DOHH2 (cell line): ENCODE data around the gene AHRR.

ENCODE experiments used
- H3F3A ChIP-seq: fragments of 200-600 bp; sonication (generic), shearing (Covaris generic); 2 replicates; pipeline ENCODE4 v1.6.0; 2016; ENCODE audit warnings: antibody characterized with exemption, mild to moderate bottlenecking; ENCODE audit not compliant: control insufficient read depth, insufficient read depth
- H3K27ac ChIP-seq: fragments of 200-600 bp; sonication (generic); 2 replicates; pipeline ENCODE4 v1.5.1; 2014; ENCODE audit warnings: low read depth, mild to moderate bottlenecking, low read length, moderate library complexity
- H3K27me3 ChIP-seq: fragments of 200-600 bp; sonication (generic); 2 replicates; pipeline ENCODE4 v1.6.1; 2014; ENCODE audit warnings: mild to moderate bottlenecking, low read length, mixed read lengths; ENCODE audit not compliant: control insufficient read depth
- H3K36me3 ChIP-seq: fragments of 200-600 bp; sonication (generic); 2 replicates; pipeline ENCODE4 v1.6.1; 2014; ENCODE audit warnings: mild to moderate bottlenecking, low read length, moderate library complexity, mixed read lengths; ENCODE audit not compliant: control insufficient read depth
- H3K4me1 ChIP-seq: fragments of 200-600 bp; sonication (generic); 2 replicates; pipeline ENCODE4 v1.6.1; 2014; ENCODE audit warnings: mild to moderate bottlenecking, low read length, mixed read lengths; ENCODE audit not compliant: control insufficient read depth
- H3K4me2 ChIP-seq: fragments of 200-600 bp; sonication (generic); 2 replicates; pipeline ENCODE4 v1.6.0; 2014; ENCODE audit warnings: mild to moderate bottlenecking, low read length, moderate library complexity
- H3K4me3 ChIP-seq: fragments of 200-600 bp; sonication (generic); 2 replicates; pipeline ENCODE4 v1.5.1; 2014; ENCODE audit warnings: mild to moderate bottlenecking, low read length, mixed read lengths
- H3K79me2 ChIP-seq: fragments of 200-600 bp; sonication (generic); 2 replicates; pipeline ENCODE4 v1.6.1; 2014; ENCODE audit warnings: mild to moderate bottlenecking, low read length, mixed read lengths; ENCODE audit not compliant: control insufficient read depth
- H3K9me2 ChIP-seq: fragments of 200-600 bp; sonication (generic); replicated peaks from 2 replicates; pipeline ENCODE4 v1.6.1; 2014; ENCODE audit warnings: mild to moderate bottlenecking, low read length, mixed read lengths; ENCODE audit not compliant: control insufficient read depth
- H3K9me3 ChIP-seq: fragments of 200-600 bp; sonication (generic); 2 replicates; pipeline ENCODE4 v1.6.1; 2014; ENCODE audit warnings: antibody characterized with exemption, low read length, mixed read lengths; ENCODE audit not compliant: control insufficient read depth, insufficient read depth
- H4K20me1 ChIP-seq: fragments of 200-600 bp; sonication (generic); 2 replicates; pipeline ENCODE4 v1.6.0; 2014; ENCODE audit warnings: low read depth, mild to moderate bottlenecking, antibody characterized with exemption, low read length, moderate library complexity; ENCODE audit not compliant: control insufficient read depth, insufficient read depth
- EZH2phosphoT487 ChIP-seq: fragments of 200-600 bp; sonication (generic); IDR thresholded peaks from 2 replicates; pipeline ENCODE4 v1.6.1; 2017; ENCODE audit warnings: borderline replicate concordance, mild to moderate bottlenecking, antibody characterized with exemption, low read length, moderate library complexity, mixed read lengths
- TF ChIP-seq, protein P1 (sequence below): fragments of 200-600 bp; sonication (generic); IDR thresholded peaks from one replicate; pipeline ENCODE4 v1.5.1; 2014; ENCODE audit warnings: antibody characterized with exemption, mild to moderate bottlenecking, low read depth, low read length; ENCODE audit not compliant: poor library complexity, severe bottlenecking

The AHRR gene

GRCh38 chr5:343461-344401, 22.2 kb downstream of the AHRR start:
- H4K20me1 ChIP-seq, result no peaks in the 10 kb centered on the region
- no peak overlapping the region for H3K4me2 ChIP-seq
- H3K79me2 ChIP-seq, result peaks cover 36% of the 10 kb centered on the region
- no peak overlapping the region for H3K27ac ChIP-seq
- no peak overlapping the region for H3K4me3 ChIP-seq
- H3K9me2 ChIP-seq, result no peaks in the 10 kb centered on the region
- H3K36me3 ChIP-seq, result peaks cover 11% of the 10 kb centered on the region; the same call in 1 of the 2 replicates
- H3K4me1 ChIP-seq, result peaks cover 51% of the 10 kb centered on the region
- H3F3A ChIP-seq, result peaks cover 17% of the 10 kb centered on the region
- H3K9me3 ChIP-seq, result no peaks in the 10 kb centered on the region
- H3K27me3 ChIP-seq, result no peaks in the 10 kb centered on the region
- TF ChIP-seq EZH2phosphoT487, result no peak

- peak overlapping the region; percentile 86; the same call in 1 of the 2 replicates for H3K4me2 ChIP-seq
- H3K9me2 ChIP-seq, result no peaks in the 10 kb centered on the region
- H4K20me1 ChIP-seq, result no peaks in the 10 kb centered on the region
- H3K79me2 ChIP-seq, result peaks cover 43% of the 10 kb centered on the region
- peaks cover 19% of the 10 kb centered on the region for H3F3A ChIP-seq
- H3K4me3 ChIP-seq, result no peak overlapping the region
- no peak for TF ChIP-seq EZH2phosphoT487
- TF ChIP-seq, protein P1, sequence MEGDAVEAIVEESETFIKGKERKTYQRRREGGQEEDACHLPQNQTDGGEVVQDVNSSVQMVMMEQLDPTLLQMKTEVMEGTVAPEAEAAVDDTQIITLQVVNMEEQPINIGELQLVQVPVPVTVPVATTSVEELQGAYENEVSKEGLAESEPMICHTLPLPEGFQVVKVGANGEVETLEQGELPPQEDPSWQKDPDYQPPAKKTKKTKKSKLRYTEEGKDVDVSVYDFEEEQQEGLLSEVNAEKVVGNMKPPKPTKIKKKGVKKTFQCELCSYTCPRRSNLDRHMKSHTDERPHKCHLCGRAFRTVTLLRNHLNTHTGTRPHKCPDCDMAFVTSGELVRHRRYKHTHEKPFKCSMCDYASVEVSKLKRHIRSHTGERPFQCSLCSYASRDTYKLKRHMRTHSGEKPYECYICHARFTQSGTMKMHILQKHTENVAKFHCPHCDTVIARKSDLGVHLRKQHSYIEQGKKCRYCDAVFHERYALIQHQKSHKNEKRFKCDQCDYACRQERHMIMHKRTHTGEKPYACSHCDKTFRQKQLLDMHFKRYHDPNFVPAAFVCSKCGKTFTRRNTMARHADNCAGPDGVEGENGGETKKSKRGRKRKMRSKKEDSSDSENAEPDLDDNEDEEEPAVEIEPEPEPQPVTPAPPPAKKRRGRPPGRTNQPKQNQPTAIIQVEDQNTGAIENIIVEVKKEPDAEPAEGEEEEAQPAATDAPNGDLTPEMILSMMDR, result no peak
- no peaks in the 10 kb centered on the region for H3K27me3 ChIP-seq
- peaks cover 15% of the 10 kb centered on the region for H3K36me3 ChIP-seq
- no peaks in the 10 kb centered on the region for H3K9me3 ChIP-seq
- peaks cover 58% of the 10 kb centered on the region for H3K4me1 ChIP-seq
- H3K27ac ChIP-seq, result peak overlapping the region; percentile 90; the same call in 1 of the 2 replicates
Observed at GRCh38 chr5:344668-345067, 23.2 kb downstream of the AHRR start.

- Histone ChIP-seq H3K79me2 (peaks cover 52% of the 10 kb centered on the region), H3K4me3 (peak overlapping the region; percentile 81), H3K9me3 (no peaks in the 10 kb centered on the region), H3K4me1 (peaks cover 67% of the 10 kb centered on the region), H3K27ac (peak overlapping the region; percentile 90), H3K9me2 (no peaks in the 10 kb centered on the region), H3K27me3 (no peaks in the 10 kb centered on the region), H3F3A (peaks cover 18% of the 10 kb centered on the region), H3K36me3 (peaks cover 22% of the 10 kb centered on the region), H3K4me2 (peak overlapping the region; percentile 86), H4K20me1 (no peaks in the 10 kb centered on the region)
- TF ChIP-seq, protein P1, result no peak
- TF ChIP-seq EZH2phosphoT487, result no peak
Observed at GRCh38 chr5:345404-346195, 24.1 kb downstream of the AHRR start.
